Amniotic epithelial cell (primary cell): ENCODE measurements around the gene AGK.
"Not testable (repeated sequence)": the region's sequence is repeated elsewhere in the genome, so short reads cannot be mapped to it uniquely, and the experiment has no call there.

Experiments used
- DNase-seq: peaks from one replicate; pipeline ENCODE4 v3.0.0-alpha.2; 2010; ENCODE audit warnings: low read depth

The AGK gene

GRCh38 chr7:141679014-141679413 lies 127.8 kb downstream of the AGK start:
- no peak for DNase-seq

GRCh38 chr7:141685285-141686023 lies 134.2 kb downstream of the AGK start:
- DNase-seq, result no peak

- no peak for DNase-seq
Measured at GRCh38 chr7:141686074-141686473, 134.9 kb downstream of the AGK start.

GRCh38 chr7:141686670-141687069 lies 135.5 kb downstream of the AGK start:
- no peak for DNase-seq

- DNase-seq, result no peak
Measured at GRCh38 chr7:141688043-141688442, 136.8 kb downstream of the AGK start.

GRCh38 chr7:141689072-141689825 lies 138.0 kb downstream of the AGK start:
- not testable (repeated sequence) for DNase-seq

GRCh38 chr7:141691540-141691939 lies 140.3 kb downstream of the AGK start:
- DNase-seq, result no peak

GRCh38 chr7:141691961-141692360 lies 140.8 kb downstream of the AGK start:
- DNase-seq, result no peak

GRCh38 chr7:141693082-141693481 lies 141.9 kb downstream of the AGK start:
- DNase-seq, result no peak

- DNase-seq, result no peak
Measured at GRCh38 chr7:141695803-141696289, 144.6 kb downstream of the AGK start.

- DNase-seq, result no peak
Measured at GRCh38 chr7:141696348-141696747, 145.1 kb downstream of the AGK start.

GRCh38 chr7:141697211-141697871 lies 146.1 kb downstream of the AGK start:
- DNase-seq, result peak; percentile 80

- DNase-seq, result no peak
Measured at GRCh38 chr7:141698247-141699015, 147.2 kb downstream of the AGK start.

- no peak for DNase-seq
Measured at GRCh38 chr7:141699860-141700259, 148.7 kb downstream of the AGK start.

GRCh38 chr7:141700296-141700847 lies 149.2 kb downstream of the AGK start:
- DNase-seq, result no peak

- DNase-seq, result no peak
Measured at GRCh38 chr7:141700848-141701371, 149.7 kb downstream of the AGK start.

- DNase-seq, result no peak
Measured at GRCh38 chr7:141701489-141702046, 150.4 kb downstream of the AGK start.

GRCh38 chr7:141702047-141702567 lies 150.9 kb downstream of the AGK start, which contains the start of gene DENND11:
Gene DENND11 (minus strand): TSS chr7:141702166. CDS start chr7:141702153, 13 bp downstream.
- DNase-seq, result no peak

- no peak for DNase-seq
Measured at GRCh38 chr7:141702892-141703291, 151.7 kb downstream of the AGK start.

GRCh38 chr7:141704112-141704511 lies 152.9 kb downstream of the AGK start:
- DNase-seq, result no peak

GRCh38 chr7:141704741-141705140 lies 153.5 kb downstream of the AGK start:
- no peak for DNase-seq
